M059J (cell line): ENCODE data around the gene ASIC1. TPM values are rescaled to one million over a fixed set of nuclear protein-coding genes. Genes with fewer than 3 reads are reported as not detected.
A peak's percentile ranks its signal among the peaks of the same experiment; 100 is the strongest.
"Not testable (repeated sequence)": the region's sequence is repeated elsewhere in the genome, so short reads cannot be mapped to it uniquely, and the experiment has no call there.

Experiments used
- DNase-seq: peaks from one replicate; pipeline ENCODE4 v3.0.0-alpha.2; 2012; ENCODE audit warnings: low read depth
- total RNA-seq: library from RNA; depleted of rRNA; stranded (reverse); fragments of >200 nt; shearing (Covaris generic); gene quantifications from 2 replicates; pipeline ENCODE4 v1.2.3, GENCODE V29; 2014; rRNA removed

The ASIC1 gene
- total RNA-seq, result 0.69 and 4.2 TPM in 2 replicates

DNA sequence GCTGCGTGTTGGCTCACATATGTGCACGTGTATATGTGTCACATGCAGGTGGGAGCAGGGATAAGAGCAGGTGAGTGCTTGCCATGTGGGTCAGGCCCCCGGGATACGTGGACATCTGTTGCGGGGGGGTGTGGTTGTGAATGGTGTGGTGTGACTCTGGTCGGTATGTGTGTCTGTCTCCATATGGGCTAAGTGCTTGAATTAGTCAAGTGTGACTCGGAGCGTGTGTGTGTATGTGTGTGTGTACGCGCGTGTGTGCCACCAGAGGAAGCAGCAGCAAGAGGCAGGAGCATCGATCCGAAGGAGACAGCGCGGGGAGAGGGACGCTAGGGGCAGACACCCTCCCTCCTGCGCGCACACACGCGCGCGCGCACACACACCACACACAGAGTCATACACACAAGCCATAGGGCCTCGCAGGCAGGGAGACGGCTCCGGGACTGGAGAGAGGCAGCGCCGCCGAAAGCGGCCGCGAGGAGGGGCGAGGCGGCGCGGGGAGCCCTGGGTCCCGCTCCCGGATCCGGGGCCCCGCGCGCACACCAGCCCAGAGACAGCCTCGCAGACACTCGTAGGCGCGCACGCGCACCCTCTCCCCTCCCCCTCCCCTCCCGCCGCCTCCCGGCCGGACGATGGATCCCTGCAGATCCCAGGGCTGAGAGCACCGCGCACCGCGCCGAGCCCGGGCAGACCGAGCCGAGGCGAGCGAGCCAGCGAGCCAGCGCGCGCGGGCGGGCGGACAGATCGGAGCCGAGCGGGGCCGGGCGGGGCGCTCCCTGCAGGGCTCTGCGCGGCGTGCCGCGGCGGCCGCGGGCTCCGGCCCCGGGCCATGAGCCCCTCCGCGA lies at the start of gene ASIC1:
Gene ASIC1, plus strand, starts transcription at position 597 of the 842 bp plus-strand sequence. CDS start 1,171 bp downstream, outside the sequence.
- peak; percentile 51 for DNase-seq

GRCh38 chr12:50013361-50014147 lies 43.8 kb upstream of the ASIC1 start:
- DNase-seq, result peak; percentile 26

- DNase-seq, result no peak
Observed at GRCh38 chr12:50014342-50014741, 43.1 kb upstream of the ASIC1 start.

DNA sequence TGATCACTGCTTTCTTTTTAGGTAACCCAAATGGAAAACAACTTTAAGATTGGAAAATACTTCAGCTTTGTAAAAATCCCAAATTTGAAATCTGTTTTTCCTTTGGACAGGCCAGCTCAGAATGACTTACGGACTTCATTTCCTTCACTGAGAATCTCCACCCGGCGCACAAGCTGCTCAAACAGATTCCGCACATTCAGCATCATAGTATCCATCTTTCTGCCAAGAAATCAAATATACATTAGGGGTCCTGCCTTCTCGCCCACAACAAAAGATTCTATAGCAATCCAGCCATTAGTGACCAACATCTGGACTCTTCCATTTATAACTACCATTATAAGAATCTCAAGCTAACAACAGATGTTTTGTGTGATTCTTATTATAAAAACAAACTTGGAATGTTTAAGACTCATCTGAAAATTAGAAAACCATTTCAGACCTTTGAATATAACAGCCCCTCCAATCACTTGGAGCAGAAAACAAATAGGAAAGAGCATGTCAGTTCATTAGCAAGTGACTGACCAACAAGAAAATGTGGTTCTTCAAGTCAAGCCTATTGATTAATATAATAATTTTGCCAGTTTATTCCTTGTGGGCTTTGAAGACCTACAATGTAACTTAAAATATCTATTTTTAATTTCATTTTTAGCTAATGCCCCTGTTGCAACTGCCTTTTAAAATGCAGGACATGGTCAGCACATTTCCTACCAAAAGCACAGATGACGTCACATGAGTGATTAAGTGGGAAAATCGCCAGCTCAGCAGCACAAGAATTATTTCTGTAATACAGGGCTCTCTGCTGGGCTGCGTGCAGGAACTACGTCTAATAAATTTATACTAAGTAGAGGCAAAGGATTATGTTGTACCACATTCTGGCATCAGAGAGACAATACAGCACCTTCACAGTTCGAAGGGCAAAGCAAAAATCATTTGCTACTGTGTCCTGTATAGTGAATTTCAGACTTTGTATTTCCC lies 40.6 kb upstream of the ASIC1 start:
- DNase-seq, result peak; percentile 47

GRCh38 chr12:50017641-50018040 lies 39.8 kb upstream of the ASIC1 start:
- DNase-seq, result no peak

GRCh38 chr12:50018154-50018553 lies 39.2 kb upstream of the ASIC1 start:
- no peak for DNase-seq

- no peak for DNase-seq
Observed at GRCh38 chr12:50018968-50019367, 38.4 kb upstream of the ASIC1 start.

DNA sequence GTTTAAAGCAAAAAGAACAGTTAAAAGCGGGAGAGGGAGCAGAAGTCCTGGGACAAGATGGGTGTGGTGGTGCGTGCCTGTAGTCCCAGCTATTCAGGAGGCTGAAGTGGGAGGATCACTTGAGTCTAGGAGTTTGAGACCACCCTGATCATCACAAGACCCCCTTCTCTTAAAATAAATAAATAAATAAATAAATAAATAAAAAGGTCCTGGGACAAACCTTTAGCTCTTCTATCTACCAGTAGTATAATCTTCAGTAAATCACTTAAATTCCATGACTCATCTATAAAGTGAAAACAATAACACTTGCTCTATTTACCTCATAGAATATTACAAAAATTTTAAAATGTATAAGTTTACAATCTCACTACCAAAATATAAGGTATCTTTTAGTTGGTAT lies 37.9 kb upstream of the ASIC1 start:
- DNase-seq, result no peak

DNA sequence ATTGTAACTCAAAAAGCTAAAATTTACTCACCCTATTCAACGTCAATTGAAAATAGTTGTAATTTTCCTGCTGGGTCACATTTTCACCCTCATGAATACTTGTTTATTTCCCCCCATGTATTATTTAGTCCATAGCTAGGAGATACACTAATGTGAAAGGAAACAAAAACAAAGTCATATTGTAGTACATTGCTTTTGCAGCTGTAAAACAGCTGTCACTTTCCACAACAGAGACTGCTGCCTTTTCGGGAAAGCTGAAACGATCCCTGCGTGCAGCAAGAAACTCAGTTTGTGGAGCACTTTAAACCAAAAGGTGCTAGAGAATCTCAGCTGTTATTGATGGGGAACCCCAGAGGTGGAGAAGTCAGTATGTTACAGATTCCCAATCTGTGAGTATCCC lies 36.4 kb upstream of the ASIC1 start:
- no peak for DNase-seq

DNA sequence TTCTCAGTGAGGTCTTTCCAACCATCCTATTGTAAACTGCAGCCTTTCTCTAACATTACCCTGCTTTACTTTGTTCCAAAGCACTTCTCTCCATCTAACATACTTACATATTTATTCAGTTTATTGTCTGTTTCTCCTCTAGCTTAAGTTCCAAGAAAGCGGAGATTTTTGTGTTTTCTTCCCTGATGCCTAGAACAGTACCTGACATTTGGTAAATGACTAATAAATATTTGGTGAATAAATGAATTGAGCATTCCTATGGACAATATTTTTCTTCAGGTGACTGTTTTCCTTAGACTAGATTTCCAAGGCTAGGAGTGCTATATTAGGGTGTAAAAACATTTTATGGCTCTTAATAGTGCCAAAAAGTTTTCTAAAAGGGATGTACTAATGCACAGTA lies 34.5 kb upstream of the ASIC1 start:
- DNase-seq, result no peak

GRCh38 chr12:50024227-50024626 lies 33.2 kb upstream of the ASIC1 start:
- no peak for DNase-seq

- peak; percentile 34 for DNase-seq
Observed at GRCh38 chr12:50024805-50025186, 32.6 kb upstream of the ASIC1 start.

DNA sequence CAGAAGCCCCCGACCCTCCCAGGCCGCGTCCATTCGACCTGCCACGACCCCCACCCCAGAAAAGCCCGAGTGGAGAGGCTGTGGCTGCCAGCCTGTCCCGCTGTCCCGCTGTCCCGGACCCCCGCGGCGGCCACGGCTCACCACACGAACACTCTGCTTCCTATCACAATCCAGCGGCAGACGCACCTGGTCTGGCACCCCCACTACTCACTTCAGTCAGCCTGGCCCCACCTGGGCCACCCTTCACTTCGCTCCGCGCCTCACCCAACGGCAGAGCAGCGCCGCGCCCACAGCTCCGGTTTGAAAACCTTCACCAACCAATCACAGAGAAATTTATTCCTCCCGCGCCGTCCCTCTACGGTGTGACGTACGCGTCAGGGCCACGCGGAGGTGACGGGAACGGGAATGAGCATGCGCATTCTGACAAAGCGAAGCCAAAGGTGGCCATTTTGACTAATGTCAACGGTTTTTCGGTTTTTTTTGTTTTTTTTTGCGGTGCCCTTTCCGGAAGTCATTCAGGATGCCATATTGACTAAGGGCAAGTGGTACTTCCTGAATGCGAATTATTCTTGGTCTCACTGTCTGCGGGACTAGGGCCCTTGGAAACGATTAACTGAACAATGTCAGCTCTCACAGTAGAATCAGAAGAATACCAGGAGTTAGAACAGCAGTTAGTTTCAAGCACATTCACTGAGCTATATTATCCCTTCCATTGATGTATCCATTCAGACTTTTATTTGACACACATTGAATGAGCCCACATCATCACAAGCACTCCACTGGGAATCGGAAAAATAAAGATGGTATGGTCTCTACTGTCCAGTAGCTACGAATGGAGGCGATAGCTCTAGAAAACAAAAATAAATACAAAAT lies 32.0 kb upstream of the ASIC1 start, which contains the start of gene RACGAP1:
Gene RACGAP1, minus strand, starts transcription at position 308 of the 873 bp plus-strand sequence. CDS start 8,779 bp downstream, outside the sequence.
- peak; percentile 97 for DNase-seq

- DNase-seq, result no peak
Observed at GRCh38 chr12:50026691-50027090, 30.7 kb upstream of the ASIC1 start.

DNA sequence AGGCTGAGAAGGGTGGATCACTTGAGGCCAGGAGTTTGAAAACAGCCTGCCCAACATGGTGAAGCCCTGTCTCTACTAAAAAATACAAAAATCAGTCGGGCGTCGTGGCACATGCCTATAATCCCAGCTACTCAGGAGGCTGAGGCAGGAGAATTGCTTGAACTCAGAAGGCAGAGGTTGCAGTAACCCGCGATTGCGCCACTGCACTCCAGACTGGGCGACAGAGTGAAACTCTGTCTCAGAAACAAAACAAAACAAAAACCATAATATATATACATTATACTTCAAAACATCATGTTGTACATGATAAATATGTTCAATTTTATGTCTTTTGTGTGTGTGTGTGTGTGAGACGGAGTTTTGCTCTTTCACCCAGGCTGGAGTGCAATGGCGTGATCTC lies 26.9 kb upstream of the ASIC1 start:
- not testable (repeated sequence) for DNase-seq

DNA sequence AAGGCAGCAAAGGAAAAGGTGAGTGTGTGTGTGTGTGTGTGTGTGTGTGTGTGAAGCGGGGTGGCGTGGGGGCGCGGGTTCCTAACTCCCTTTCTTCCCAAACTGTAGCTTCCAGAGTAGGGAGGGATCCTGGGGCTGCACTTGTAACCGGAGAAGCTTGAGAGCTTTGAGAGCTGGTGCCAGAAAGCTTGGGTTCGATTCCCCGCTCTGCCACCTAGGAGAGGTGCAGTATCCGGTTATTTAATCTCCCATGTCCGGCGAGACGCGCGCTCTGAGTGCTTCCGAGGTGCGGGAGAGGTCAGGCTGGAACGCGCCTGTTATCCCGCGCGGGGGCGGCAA lies 24.9 kb upstream of the ASIC1 start:
- no peak for DNase-seq

- DNase-seq, result no peak
Observed at GRCh38 chr12:50032854-50033581, 24.4 kb upstream of the ASIC1 start.

- no peak for DNase-seq
Observed at GRCh38 chr12:50038336-50038735, 19.1 kb upstream of the ASIC1 start.

- DNase-seq, result peak; percentile 74
Observed at GRCh38 chr12:50039151-50039835, 18.1 kb upstream of the ASIC1 start.
